HTR-8/SVneo (cell line): ENCODE measurements around the gene NFYC.

Source experiments
- DNase-seq: peaks from one replicate; pipeline ENCODE4 v3.0.0; 2011; ENCODE audit warnings: low spot score, mixed read lengths; ENCODE audit not compliant: insufficient read length
- FAIRE-seq: peaks from 2 replicates; lab custom pipeline; 2011; peaks lifted over from hg19 to GRCh38; lab: Jason Lieb, UNC

Gene NFYC

GRCh38 chr1:40808002-40808401 is 116.5 kb downstream of the NFYC start:
- no peak for FAIRE-seq
- no peak for DNase-seq

GRCh38 chr1:40808444-40808843 is 116.9 kb downstream of the NFYC start:
- FAIRE-seq (no peak), DNase-seq (no peak)

GRCh38 chr1:40808909-40809308 is 117.4 kb downstream of the NFYC start:
- FAIRE-seq, result no peak

GRCh38 chr1:40810927-40811326 is 119.4 kb downstream of the NFYC start:
- DNase-seq, result no peak
- FAIRE-seq, result no peak

More at GRCh38 chr1:40808909-40809308, 117.4 kb downstream of the NFYC start:
- DNase-seq, result no peak

- DNase-seq (no peak), FAIRE-seq (no peak)
Observed at GRCh38 chr1:40815420-40815819, 123.9 kb downstream of the NFYC start.

GRCh38 chr1:40817791-40818263 is 126.3 kb downstream of the NFYC start:
- FAIRE-seq (no peak), DNase-seq (no peak)

- DNase-seq (no peak), FAIRE-seq (no peak)
Observed at GRCh38 chr1:40818264-40818961, 126.9 kb downstream of the NFYC start.

GRCh38 chr1:40819101-40819500 is 127.6 kb downstream of the NFYC start:
- no peak for FAIRE-seq

GRCh38 chr1:40820251-40820797 is 128.8 kb downstream of the NFYC start:
- DNase-seq, result no peak
- FAIRE-seq, result no peak

More at GRCh38 chr1:40819101-40819500, 127.6 kb downstream of the NFYC start:
- DNase-seq, result no peak
